NCI-H524 (cell line): ENCODE results near the gene ERGIC1.
"Not testable (repeated sequence)": the region's sequence is repeated elsewhere in the genome, so short reads cannot be mapped to it uniquely, and the experiment has no call there.

Source experiments
- DNase-seq, 2 experiments: peaks; one replicate each; lab custom pipeline; 2025; lab: John Stamatoyannopoulos, UW

The ERGIC1 gene

GRCh38 chr5:172830275-172830799 lies 3.7 kb upstream of the ERGIC1 start:
- no peak for DNase-seq

DNA sequence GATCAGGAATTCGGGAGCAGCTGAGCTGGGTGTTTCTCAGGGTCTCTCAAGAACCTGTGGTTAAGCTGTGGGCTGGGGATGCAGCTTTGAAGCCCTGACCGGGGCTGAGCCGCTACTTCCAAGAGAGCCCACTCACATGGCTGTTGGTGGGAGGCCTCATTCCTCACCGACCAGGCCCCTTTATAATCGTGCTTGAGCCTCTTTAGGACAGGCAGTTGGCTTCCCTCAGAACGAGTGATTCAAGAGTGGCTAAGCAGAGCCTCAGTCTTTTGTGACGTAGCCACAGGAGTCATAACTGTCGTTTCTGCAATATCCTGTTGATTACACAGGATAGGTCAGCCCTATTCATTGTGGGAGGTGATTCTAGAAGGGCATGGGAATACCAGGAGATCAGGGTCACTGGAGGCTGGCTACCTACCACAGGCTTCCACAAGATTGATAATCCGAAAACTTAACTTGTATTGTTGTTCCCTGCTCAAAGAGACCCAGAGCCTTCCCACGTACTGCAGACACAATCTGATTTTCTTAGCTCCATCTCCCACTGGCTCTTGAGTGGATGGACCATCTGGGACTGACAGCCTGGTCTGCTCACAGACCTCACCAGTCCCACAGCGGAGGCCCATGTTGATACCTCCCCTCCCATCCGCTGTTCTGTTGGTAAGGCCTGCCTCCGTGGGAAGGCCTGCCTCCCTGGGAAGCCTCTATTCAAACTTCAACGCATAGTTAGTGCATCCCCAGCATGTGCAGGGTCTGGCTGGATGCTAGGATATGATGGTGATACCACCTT lies 3.0 kb upstream of the ERGIC1 start:
- peak; percentile 81 to 91 for DNase-seq

DNA sequence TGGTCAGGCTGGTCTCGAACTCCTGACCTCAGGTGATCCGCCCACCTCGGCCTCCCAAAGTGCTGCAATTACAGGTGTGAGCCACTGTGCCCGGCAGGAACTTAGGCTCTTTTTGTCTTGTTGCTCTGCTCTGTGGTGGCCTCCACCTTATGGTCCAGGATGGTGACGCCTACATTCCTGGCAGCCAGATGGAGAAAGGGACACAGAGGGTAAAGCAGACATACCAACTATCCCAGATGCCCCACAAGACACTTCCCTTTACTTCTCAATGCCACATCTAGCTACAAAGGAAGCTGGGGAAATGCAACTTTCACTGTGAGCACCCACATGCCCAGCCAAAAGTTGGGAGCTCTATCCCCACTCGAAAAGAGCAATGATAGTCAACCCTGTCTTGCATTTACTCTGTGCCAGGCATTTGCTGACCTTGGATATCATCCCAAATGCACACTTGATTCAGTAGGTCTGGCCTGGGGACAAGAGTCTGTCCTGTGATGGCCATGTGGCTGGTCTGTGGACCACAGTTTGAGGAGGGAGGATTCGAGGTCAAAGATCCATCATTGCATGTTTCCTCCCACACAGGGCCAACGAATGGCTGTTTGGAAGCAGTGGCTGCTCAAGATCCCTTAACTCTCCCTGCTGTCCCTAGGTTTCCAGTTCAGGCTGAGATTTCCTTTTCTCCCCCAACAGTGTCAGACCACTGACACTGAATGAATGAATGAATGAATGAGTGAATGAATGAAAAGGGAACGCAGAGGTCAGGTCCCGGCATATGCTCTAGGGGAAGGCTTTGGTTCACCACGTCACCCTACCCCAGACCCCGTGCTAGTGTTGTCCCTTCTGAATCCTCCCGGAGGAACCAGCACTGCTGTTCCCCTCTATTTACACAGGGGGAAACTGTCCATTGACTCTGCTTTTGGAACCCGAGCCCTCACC lies 1.4 kb upstream of the ERGIC1 start:
- DNase-seq = no peak

- DNase-seq = no peak
Measured at GRCh38 chr5:172833372-172833685, 722 bp upstream of the ERGIC1 start.

- DNase-seq = peak; percentile 7 to 33
Measured at GRCh38 chr5:172834415-172835289, 601 bp downstream of the ERGIC1 start.

DNA sequence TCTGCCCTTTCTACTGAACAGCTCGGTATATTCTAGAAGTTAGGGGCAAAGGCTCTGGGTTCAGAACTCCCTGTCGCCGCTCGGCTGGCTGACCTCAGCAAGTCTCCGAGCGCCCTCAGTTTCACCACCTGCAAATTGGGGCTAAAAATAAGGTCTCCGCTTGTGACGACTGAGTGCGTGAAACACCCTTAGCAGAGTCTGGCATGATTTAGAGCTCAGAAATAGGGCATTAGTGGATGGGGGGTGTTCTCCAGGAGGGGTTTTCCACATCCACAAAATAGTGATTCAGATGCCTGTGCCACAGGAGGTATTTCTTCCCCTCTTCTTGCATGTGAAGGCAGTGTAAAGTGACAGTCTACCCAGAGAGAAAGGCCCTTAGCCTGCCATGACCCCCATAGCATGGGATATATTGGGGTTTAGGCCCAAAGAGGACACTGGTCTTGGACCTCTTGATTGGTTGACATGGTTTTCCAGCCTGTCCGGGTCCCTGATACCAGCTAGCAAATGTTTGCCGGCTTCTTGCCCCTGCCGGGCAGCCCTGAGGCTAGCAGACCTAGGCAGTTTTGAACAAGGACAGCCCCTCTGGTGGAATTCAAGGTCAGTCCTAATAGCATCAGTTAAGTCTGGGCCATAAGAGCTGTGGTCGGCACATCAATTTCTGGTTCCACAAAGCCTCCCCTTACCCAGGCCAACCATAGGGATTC lies 1.4 kb downstream of the ERGIC1 start:
- no peak for DNase-seq

GRCh38 chr5:172835994-172836356 lies 1.9 kb downstream of the ERGIC1 start:
- DNase-seq = no peak

DNA sequence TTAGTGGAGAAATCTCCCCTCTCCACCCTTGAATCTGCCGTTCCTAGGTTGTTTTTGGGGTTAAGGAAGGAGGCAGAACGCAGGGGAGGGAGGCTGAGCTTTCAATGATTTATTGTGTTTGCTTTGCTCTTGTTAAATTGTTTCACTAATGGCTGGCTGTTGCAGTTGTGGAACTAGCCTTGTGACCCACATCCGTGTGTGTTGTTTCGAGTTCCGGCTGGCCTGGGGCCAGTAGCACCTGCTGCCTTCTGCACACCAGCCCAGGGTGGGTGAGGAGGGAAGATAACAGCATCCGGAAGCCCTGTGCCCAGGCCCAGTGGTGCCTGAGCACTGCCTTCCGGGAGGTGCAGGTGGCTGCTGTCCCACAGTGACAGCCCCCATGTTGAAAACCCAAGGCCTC lies 3.6 kb downstream of the ERGIC1 start:
- no peak for DNase-seq

GRCh38 chr5:172838151-172838875 lies 4.3 kb downstream of the ERGIC1 start:
- no peak for DNase-seq

DNA sequence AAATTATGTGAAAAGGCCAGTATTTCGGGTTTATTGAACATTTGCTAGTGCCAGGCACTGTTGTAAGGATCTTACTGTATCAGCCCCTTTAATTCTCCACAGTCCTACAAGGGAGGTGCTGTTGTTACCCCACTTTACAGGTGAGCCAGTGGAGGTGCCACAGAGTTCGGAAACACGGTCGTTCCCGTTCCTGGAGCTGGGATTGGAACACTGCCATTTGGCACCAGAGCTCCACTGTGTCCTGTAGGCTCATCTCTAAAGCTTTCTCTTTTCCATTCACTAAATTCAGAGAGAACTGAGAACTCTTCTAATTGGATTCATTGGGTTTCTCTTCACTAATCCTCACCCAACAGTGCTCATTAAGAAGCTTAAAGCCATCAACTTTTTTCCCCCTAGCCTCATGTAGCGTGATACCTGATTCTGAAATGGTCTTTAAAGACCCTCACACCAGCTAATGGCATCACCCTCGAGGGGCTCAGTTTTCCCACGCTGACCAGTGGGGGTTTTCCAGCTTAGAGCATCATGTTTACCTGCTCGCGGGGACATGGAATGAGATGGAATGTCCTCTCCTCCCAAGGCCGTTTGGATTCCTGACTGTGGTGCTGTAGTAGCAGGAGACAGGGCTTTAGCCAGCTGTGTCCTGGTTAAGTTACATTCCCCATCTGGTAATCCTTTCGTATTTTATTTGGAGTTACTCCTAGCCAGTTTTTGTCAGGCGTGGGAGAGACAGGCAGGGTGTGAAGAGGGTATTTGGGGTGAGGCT lies 5.8 kb downstream of the ERGIC1 start:
- DNase-seq = peak; percentile 78 to 87

DNA sequence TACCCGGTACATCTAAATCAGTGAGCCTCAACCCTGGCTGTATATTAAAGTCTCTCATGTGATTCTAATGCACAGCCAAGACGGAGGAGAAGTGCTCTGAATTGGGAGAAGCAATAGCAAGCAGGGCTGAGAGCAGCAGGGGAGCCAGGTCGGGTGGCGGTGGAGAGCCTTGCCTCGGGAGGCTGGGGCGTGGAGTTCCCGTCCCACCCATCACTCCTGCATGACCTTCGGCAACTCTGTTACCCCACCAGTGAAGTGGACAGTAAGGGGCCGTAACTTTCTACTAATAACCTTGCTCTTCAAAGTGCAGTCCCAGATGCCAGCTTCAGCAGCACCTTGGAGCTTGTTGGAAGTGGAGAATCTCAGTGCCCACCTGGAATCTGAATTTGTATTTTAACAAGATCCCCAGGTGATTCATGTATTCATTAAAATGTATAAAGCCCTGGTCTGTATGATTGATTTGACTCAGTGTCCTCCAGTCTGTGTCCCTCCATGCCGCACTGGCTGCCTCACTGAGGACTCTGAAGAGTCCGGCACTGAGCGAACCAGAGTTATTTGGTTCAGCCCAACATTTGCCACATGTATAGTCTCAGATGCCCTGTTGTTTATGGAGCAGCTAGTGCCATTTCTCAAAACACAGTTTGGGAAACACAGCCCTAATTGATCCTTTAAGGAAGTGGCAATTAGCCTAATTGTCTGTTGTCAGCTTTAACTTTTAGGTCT lies 6.5 kb downstream of the ERGIC1 start:
- DNase-seq = no peak

DNA sequence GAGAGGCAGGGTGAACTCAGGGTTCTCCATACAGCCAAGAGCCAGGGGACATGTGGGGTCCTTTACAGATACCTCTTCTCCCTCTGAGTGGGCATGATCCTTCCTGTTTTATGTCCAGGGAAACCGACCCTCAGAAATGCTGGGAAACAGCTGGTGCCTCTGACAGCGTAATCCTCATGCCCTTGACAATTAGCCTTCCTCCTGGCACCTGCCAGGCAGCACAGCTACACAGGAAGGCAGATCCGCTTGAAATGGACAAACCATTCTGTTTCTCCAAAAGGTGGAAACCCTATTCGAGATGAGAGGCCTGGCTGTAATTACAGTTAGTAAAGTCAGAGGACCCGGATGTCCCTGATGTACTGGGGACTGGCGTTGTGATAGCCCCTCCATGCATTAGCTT lies 7.2 kb downstream of the ERGIC1 start:
- DNase-seq = peak; percentile 92 to 93

DNA sequence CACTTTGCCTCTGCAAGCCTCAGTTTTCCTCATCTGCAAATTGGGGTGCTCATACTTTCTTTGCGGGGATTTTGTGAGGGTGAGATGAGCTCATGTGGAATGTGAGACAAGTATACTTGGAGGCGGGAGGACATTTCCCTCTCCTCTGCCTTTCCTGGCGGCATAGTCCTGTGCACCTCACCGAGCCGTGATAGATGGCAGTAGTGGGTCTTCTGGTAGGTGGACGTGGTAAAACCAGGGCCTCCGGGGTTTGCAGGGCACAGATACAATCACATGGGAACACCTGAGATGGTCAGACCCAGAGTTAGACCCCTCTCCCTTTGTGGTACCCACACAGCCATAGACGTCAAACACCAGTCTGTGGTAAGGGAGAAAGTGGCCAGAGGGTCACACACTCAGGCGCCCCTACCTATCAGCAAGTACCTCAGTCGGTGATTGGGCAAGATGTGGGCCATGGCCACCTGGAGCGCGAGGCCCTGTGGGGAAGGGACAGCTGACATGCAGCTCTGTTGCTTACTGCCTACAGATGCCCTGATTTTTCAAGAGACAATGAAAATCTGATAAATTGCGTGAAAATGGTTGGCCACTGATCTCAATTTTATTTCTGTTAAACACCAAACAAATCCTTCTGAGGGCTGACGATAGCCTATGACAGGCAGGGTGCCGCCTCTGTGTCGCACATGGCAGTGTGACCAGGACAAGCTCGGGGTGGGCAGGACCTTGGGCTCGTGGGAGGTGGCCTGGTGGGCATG lies 9.9 kb downstream of the ERGIC1 start:
- no peak for DNase-seq

GRCh38 chr5:172844577-172844838 lies 10.5 kb downstream of the ERGIC1 start:
- no peak for DNase-seq

DNA sequence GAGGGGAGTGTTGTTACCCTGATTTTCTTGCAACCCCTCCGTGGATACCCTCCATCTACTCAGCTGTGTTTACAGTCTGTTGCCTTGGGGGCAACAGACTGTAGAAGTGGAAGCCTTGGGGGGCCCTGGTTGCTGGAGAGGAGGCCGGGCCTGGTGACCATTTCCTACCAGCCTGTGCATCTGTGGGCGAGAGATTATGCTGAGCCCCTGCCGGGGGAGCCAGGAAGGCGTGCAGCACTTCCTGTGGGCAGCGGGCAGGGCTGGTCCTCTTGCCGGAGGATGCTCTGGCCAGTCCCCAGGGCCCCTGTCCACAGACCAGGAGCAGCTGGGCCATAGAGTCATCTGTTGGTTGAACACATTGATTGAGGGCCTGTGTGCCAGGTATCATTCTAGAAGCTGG lies 11.1 kb downstream of the ERGIC1 start:
- no peak for DNase-seq

- DNase-seq = no peak
Measured at GRCh38 chr5:172845576-172845975, 11.5 kb downstream of the ERGIC1 start.

GRCh38 chr5:172846249-172846648 lies 12.2 kb downstream of the ERGIC1 start:
- no peak for DNase-seq

GRCh38 chr5:172846677-172847076 lies 12.6 kb downstream of the ERGIC1 start:
- DNase-seq = peak in 1 of 2 experiments; percentile 35

GRCh38 chr5:172847584-172847983 lies 13.5 kb downstream of the ERGIC1 start:
- DNase-seq = not testable (repeated sequence)
